Activated naive CD8-positive, alpha-beta T cell (primary cell): ENCODE measurements around the gene SCAI.
"Not testable (repeated sequence)": the region's sequence is repeated elsewhere in the genome, so short reads cannot be mapped to it uniquely, and the experiment has no call there.

Source experiments
- H3K27ac Mint-ChIP-seq: one replicate; pipeline ENCODE4 v1.8.0; 2021; ENCODE audit warnings: mixed read lengths
- H3K27me3 Mint-ChIP-seq: one replicate; pipeline ENCODE4 v1.8.0; 2021; ENCODE audit warnings: mixed read lengths
- H3K36me3 Mint-ChIP-seq: one replicate; pipeline ENCODE4 v1.8.0; 2021; ENCODE audit warnings: mixed read lengths
- H3K4me1 Mint-ChIP-seq: one replicate; pipeline ENCODE4 v1.8.0; 2021; ENCODE audit warnings: low read depth, mixed read lengths
- H3K4me3 Mint-ChIP-seq: one replicate; pipeline ENCODE4 v1.8.0; 2021; ENCODE audit warnings: mild to moderate bottlenecking, mixed read lengths
- H3K9me3 Mint-ChIP-seq: one replicate; pipeline ENCODE4 v1.8.0; 2021; ENCODE audit warnings: low read depth, mixed read lengths

The SCAI gene

GRCh38 chr9:125143377-125144090 is at the start of gene SCAI:
Gene SCAI (minus strand): TSS chr9:125143528. CDS start chr9:125143437, 91 bp downstream.
- H3K4me1 Mint-ChIP-seq: peaks cover 32% of the 10 kb centered on the region
- peak within 1 kb of the TSS; percentile 97 for H3K4me3 Mint-ChIP-seq
- no peaks in the 10 kb centered on the region for H3K36me3 Mint-ChIP-seq
- H3K27me3 Mint-ChIP-seq: no peaks in the 10 kb centered on the region
- H3K27ac Mint-ChIP-seq: peak within 1 kb of the TSS; percentile 90
- H3K9me3 Mint-ChIP-seq: no peaks in the 10 kb centered on the region

DNA sequence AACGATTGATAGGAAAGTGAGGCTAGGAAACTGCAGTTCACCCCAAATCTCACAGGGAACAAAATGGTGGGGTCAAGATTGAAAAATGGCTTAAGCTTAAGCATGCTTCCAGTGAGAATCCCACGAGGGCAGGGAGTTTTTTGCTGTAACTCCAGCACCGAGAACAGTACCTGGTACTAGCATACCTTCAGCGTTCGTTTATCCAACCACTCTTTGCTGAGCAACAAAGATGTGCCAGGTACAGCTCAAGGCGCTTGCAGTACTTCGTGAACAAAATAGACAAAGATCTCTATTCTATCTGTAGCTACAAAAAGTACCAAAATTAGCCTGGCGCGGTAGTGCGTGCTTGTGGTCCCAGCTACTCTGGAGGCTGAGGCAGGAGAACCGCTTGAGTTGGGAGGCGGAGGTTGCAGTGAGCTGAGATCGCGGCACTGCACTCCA is 47.1 kb upstream of the SCAI start:
- H3K4me1 Mint-ChIP-seq: peaks cover 69% of the 10 kb centered on the region
- H3K9me3 Mint-ChIP-seq: no peaks in the 10 kb centered on the region
- peak overlapping the region; percentile 97 for H3K27ac Mint-ChIP-seq
- no peaks in the 10 kb centered on the region for H3K36me3 Mint-ChIP-seq
- no peaks in the 10 kb centered on the region for H3K27me3 Mint-ChIP-seq
- H3K4me3 Mint-ChIP-seq: peak overlapping the region; percentile 96

GRCh38 chr9:125189361-125190289 is 46.3 kb upstream of the SCAI start, which contains the start of gene PPP6C:
Gene PPP6C (minus strand): TSS chr9:125189803. CDS start chr9:125189718, 85 bp downstream.
- Mint-ChIP-seq H3K27ac (peak within 1 kb of the TSS; percentile 97), H3K4me3 (peak within 1 kb of the TSS; percentile 96), H3K27me3 (no peaks in the 10 kb centered on the region), H3K4me1 (peaks cover 66% of the 10 kb centered on the region), H3K9me3 (no peaks in the 10 kb centered on the region), H3K36me3 (no peaks in the 10 kb centered on the region)

DNA sequence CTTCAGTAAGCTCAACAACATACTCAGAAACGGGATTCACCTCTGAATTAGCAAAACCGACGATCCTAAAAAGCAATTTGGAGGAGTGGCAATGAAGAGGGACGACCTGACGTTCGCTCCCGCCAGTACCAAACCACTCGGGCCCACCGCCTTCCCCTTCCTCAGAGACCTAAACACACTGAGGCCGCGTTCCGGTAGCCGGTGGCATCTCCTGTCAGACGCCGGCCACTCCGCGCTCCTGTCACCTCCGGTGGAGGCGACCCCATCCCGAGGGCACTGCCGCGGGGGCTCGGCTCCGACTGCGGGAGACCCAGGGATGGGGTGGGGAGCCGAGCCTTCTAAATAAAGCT is 45.7 kb upstream of the SCAI start:
- H3K27ac Mint-ChIP-seq: peak overlapping the region; percentile 86
- H3K4me1 Mint-ChIP-seq: peaks cover 63% of the 10 kb centered on the region
- no peaks in the 10 kb centered on the region for H3K27me3 Mint-ChIP-seq
- H3K4me3 Mint-ChIP-seq: peak overlapping the region; percentile 96
- H3K9me3 Mint-ChIP-seq: no peaks in the 10 kb centered on the region
- H3K36me3 Mint-ChIP-seq: no peaks in the 10 kb centered on the region

GRCh38 chr9:125183561-125183960 is 40.2 kb upstream of the SCAI start:
- H3K27ac Mint-ChIP-seq: no peak overlapping the region
- H3K4me1 Mint-ChIP-seq: peaks cover 73% of the 10 kb centered on the region
- no peaks in the 10 kb centered on the region for H3K9me3 Mint-ChIP-seq
- peaks cover 7% of the 10 kb centered on the region for H3K36me3 Mint-ChIP-seq
- no peaks in the 10 kb centered on the region for H3K27me3 Mint-ChIP-seq
- no peak overlapping the region for H3K4me3 Mint-ChIP-seq

DNA sequence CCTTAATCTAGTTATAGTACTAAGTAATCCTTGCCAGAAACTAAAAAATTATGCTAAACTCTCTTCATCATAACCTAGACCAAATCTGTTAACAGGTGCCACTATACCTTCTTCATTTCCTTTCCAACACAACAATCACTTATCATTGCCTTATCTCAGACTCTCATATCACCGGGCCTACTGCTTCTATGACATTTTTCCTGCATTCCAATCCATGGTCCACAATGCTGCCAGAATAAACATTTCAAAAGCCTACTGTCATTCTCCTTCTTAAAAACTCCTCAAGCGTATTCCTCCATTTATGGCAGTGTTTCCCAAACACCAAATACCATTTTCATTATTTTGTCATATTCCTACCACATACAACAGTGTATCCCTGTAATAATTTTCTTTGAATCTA is 39.7 kb upstream of the SCAI start:
- Mint-ChIP-seq H3K27me3 (no peaks in the 10 kb centered on the region), H3K4me1 (peaks cover 75% of the 10 kb centered on the region), H3K27ac (peak overlapping the region; percentile 25), H3K9me3 (no peaks in the 10 kb centered on the region), H3K36me3 (peaks cover 7% of the 10 kb centered on the region), H3K4me3 (no peak overlapping the region)

GRCh38 chr9:125181756-125182155 is 38.4 kb upstream of the SCAI start:
- not testable (repeated sequence) for H3K4me3 Mint-ChIP-seq, H3K36me3 Mint-ChIP-seq, H3K9me3 Mint-ChIP-seq, H3K27me3 Mint-ChIP-seq
- peak overlapping the region; percentile 46 for H3K27ac Mint-ChIP-seq
- peaks cover 73% of the 10 kb centered on the region for H3K4me1 Mint-ChIP-seq

DNA sequence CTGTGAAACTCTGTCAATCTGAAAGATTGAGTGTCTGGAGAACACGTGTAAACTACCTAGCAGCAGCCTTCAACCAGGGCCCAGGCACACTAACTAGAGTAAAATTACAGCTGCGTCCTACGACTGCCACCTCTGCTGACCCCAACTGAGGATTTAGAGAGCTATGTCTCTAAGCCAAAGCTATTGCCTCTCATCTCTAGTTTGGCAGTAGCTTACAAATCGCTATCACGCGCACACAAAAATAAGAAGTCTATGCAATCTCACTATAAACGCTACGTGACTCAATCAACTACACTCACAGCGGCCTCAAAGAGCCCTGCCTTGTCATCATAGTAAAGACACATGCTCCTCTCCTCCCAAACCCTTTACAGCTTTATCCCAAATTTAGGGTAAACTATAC is 37.5 kb upstream of the SCAI start:
- Mint-ChIP-seq H3K27me3 (no peaks in the 10 kb centered on the region), H3K36me3 (peaks cover 7% of the 10 kb centered on the region), H3K4me1 (peaks cover 78% of the 10 kb centered on the region), H3K27ac (no peak overlapping the region), H3K4me3 (no peak overlapping the region), H3K9me3 (no peaks in the 10 kb centered on the region)

DNA sequence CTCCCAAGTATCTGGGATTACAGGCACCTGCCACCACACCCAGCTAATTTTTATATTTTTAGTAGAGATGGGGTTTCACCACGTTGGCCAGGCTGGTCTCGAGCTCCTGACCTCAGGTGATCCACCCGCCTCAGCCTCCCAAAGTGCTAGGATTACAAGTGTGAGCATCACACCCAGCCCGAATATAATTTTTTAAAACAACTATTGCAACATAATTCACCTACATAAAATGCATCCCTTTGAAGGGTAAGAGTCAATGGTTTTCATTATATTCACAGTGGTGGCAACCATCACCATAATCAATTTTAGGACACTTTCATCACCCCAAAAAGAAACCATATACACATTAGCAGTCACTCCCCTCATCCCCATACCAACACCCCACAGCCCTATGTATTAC is 36.4 kb upstream of the SCAI start:
- H3K27me3 Mint-ChIP-seq, H3K36me3 Mint-ChIP-seq, H3K27ac Mint-ChIP-seq, H3K4me3 Mint-ChIP-seq, H3K9me3 Mint-ChIP-seq: not testable (repeated sequence)
- peaks cover 72% of the 10 kb centered on the region for H3K4me1 Mint-ChIP-seq

- Mint-ChIP-seq H3K36me3 (peaks cover 6% of the 10 kb centered on the region), H3K9me3 (no peaks in the 10 kb centered on the region), H3K4me3 (no peak overlapping the region), H3K4me1 (peaks cover 69% of the 10 kb centered on the region), H3K27ac (peak overlapping the region; percentile 58), H3K27me3 (no peaks in the 10 kb centered on the region)
Measured at GRCh38 chr9:125177888-125178287, 34.6 kb upstream of the SCAI start.

GRCh38 chr9:125176636-125177035 is 33.3 kb upstream of the SCAI start:
- Mint-ChIP-seq H3K9me3 (no peaks in the 10 kb centered on the region), H3K27ac (peak overlapping the region; percentile 22), H3K4me1 (peaks cover 68% of the 10 kb centered on the region), H3K27me3 (no peaks in the 10 kb centered on the region), H3K36me3 (peaks cover 8% of the 10 kb centered on the region), H3K4me3 (no peak overlapping the region)

GRCh38 chr9:125172031-125172755 is 28.9 kb upstream of the SCAI start:
- Mint-ChIP-seq H3K36me3 (peaks cover 10% of the 10 kb centered on the region), H3K4me3 (no peak overlapping the region), H3K27me3 (no peaks in the 10 kb centered on the region), H3K9me3 (no peaks in the 10 kb centered on the region), H3K4me1 (peaks cover 45% of the 10 kb centered on the region), H3K27ac (no peak overlapping the region)

DNA sequence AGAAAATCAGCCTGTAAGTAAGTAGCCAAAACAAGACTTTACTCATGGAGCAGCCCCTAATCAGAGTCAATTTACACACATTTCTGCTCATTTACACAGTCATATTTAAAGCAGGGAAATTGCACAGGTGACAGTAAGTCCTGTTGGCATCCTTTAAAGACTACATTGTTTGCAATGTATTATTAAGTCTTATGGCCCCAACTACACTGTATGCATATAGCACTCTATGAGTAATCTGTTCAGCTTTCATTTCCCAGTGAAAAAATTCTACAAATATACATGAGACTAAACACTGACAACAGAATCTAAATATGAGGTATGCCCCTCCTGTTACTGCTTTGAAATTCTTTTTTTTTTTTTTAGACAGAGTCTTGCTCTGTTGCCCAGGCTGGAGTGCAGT is 26.6 kb upstream of the SCAI start:
- Mint-ChIP-seq H3K4me3 (no peak overlapping the region), H3K27ac (no peak overlapping the region), H3K27me3 (no peaks in the 10 kb centered on the region), H3K36me3 (peaks cover 10% of the 10 kb centered on the region), H3K4me1 (peaks cover 39% of the 10 kb centered on the region), H3K9me3 (no peaks in the 10 kb centered on the region)

DNA sequence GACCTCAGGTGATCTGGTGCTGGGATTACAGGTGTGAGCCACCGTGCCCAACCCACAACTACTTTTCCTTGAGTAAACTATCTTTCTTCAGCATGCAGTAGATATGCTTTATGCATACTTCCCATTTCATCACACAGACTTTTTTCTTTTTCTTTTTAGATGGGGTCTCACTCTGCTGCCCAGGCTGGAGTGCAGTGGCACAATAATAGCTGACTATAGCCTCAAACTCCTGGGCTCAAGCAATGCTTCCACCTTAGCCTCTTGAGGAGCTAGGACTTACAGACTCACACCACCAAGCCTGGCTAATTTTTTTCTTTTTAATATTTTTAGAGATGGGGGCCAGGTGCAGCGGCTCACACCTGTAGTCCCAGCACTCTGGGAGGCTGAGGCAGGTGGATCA is 23.4 kb upstream of the SCAI start:
- no peaks in the 10 kb centered on the region for H3K27me3 Mint-ChIP-seq
- H3K9me3 Mint-ChIP-seq: no peaks in the 10 kb centered on the region
- peaks cover 23% of the 10 kb centered on the region for H3K4me1 Mint-ChIP-seq
- H3K27ac Mint-ChIP-seq: no peak overlapping the region
- H3K4me3 Mint-ChIP-seq: no peak overlapping the region
- peaks cover 4% of the 10 kb centered on the region for H3K36me3 Mint-ChIP-seq

DNA sequence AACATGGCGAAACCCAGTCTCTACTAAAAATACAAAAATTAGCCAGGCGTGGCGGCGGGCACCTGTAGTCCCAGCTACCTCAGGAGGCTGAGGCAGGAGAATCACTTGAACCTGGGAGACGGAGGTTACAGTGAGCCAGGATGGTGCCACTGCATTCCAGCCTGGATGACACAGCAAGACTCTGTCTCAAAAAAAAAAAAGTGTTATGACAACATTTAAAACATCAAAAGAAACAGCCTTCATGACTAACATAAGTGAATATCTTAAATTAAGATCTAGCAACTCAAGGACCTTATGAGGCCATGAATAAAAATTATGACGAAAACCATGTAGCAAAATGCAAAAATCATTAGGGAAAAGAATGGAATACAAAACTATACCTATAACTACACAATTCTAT is 19.6 kb upstream of the SCAI start:
- not testable (repeated sequence) for H3K4me3 Mint-ChIP-seq, H3K27me3 Mint-ChIP-seq, H3K9me3 Mint-ChIP-seq, H3K27ac Mint-ChIP-seq, H3K36me3 Mint-ChIP-seq
- H3K4me1 Mint-ChIP-seq: peaks cover 24% of the 10 kb centered on the region
